Skeletal muscle tissue (tissue), 4 donors: ENCODE measurements around the gene PRTG. TPM values are rescaled to one million over a fixed set of nuclear protein-coding genes. Genes with fewer than 3 reads are reported as not detected.
"Not testable (repeated sequence)": the region's sequence is repeated elsewhere in the genome, so short reads cannot be mapped to it uniquely, and the experiment has no call there.

Experiments used
- H3K27ac ChIP-seq: one replicate; pipeline ENCODE4 v1.7.0; 2013; ENCODE audit warnings: mild to moderate bottlenecking, low read depth, low read length, inconsistent platforms
- H3K27me3 ChIP-seq, 3 donors: one replicate each; pipeline ENCODE4 v1.7.0; 2013; ENCODE audit warnings: low read length in 3 of 3; ENCODE audit not compliant: control insufficient read depth in 3 of 3, insufficient read depth in 3 of 3
- H3K36me3 ChIP-seq, 3 donors: one replicate each; pipeline ENCODE4 v1.7.0; 2013; ENCODE audit warnings: low read length in 3 of 3; ENCODE audit not compliant: control insufficient read depth in 3 of 3, insufficient read depth in 3 of 3
- H3K4me1 ChIP-seq, 3 donors: one replicate each; pipeline ENCODE4 v1.7.0; 2013; ENCODE audit warnings: low read length in 3 of 3, mild to moderate bottlenecking in 3 of 3; ENCODE audit not compliant: control insufficient read depth in 3 of 3, insufficient read depth in 3 of 3
- H3K4me3 ChIP-seq, 3 donors: one replicate each; pipeline ENCODE4 v1.7.0; 2013; ENCODE audit warnings: low read length in 3 of 3
- H3K9ac ChIP-seq, 3 donors: one replicate each; pipeline ENCODE4 v1.7.0; 2013; ENCODE audit warnings: low read length in 3 of 3, mild to moderate bottlenecking in 3 of 3, moderate library complexity in 2 of 3, low read depth in 1 of 3
- H3K9me3 ChIP-seq, 3 donors: one replicate each; pipeline ENCODE4 v1.7.0; 2013; ENCODE audit warnings: low read length in 3 of 3; ENCODE audit not compliant: control insufficient read depth in 3 of 3
- total RNA-seq: library from RNA; depleted of rRNA; stranded (reverse); fragments of >200 nt; gene quantifications from one replicate; pipeline ENCODE4 v1.2.3, GENCODE V29; 2014
- donor health status: Osteomylitis.

The PRTG gene, protein sequence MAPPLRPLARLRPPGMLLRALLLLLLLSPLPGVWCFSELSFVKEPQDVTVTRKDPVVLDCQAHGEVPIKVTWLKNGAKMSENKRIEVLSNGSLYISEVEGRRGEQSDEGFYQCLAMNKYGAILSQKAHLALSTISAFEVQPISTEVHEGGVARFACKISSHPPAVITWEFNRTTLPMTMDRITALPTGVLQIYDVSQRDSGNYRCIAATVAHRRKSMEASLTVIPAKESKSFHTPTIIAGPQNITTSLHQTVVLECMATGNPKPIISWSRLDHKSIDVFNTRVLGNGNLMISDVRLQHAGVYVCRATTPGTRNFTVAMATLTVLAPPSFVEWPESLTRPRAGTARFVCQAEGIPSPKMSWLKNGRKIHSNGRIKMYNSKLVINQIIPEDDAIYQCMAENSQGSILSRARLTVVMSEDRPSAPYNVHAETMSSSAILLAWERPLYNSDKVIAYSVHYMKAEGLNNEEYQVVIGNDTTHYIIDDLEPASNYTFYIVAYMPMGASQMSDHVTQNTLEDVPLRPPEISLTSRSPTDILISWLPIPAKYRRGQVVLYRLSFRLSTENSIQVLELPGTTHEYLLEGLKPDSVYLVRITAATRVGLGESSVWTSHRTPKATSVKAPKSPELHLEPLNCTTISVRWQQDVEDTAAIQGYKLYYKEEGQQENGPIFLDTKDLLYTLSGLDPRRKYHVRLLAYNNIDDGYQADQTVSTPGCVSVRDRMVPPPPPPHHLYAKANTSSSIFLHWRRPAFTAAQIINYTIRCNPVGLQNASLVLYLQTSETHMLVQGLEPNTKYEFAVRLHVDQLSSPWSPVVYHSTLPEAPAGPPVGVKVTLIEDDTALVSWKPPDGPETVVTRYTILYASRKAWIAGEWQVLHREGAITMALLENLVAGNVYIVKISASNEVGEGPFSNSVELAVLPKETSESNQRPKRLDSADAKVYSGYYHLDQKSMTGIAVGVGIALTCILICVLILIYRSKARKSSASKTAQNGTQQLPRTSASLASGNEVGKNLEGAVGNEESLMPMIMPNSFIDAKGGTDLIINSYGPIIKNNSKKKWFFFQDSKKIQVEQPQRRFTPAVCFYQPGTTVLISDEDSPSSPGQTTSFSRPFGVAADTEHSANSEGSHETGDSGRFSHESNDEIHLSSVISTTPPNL
- 4.7 TPM for total RNA-seq

DNA sequence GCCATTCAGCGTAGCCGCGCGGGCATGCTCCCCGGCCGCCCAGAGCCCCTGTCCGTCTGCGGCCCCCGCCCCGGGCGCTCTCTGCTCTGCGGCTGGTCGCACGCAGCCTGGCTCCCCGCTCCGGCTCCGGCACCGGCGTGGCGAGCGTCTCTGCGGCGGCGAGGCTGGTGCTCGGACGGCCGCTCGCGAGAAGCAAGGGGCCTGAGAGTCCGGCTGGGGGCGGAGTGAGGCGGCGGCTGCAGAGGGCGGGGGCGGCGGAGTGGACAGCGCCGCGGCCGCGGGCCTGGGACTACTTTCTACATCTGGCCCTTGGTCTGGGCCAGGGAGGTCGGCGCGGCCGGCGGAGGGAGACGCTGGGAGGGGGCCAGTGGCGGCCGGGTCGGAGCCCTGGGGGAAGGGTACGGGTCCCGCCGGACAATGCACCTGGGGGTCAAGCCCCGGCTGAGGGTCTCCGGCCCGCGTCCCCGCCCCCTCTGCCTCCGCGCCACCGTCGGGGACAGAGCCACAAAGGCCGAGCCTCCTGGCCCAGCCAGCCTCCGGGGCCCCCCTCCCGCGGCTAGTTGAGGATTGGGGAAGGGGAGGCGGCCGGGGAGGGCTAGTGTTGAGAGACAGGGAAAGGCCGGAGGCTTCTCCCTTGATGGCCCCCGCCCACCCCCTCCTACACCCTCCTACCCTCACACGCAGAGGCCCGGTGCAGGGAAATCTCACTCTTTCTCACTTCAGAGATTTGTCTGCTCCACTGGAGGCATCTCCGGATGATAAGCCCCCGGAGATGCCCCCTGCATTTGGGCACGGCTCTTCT lies at the start of gene PRTG:
TSS of gene PRTG (minus strand) at position 226 of the 802 bp plus-strand sequence. CDS start at position 5, 221 bp downstream.
- H3K27me3 ChIP-seq = peaks cover 0 to 10% (median 0%) of the 10 kb centered on the region in 3 donors
- H3K9me3 ChIP-seq = no peaks in the 10 kb centered on the region
- H3K4me1 ChIP-seq = peaks cover 9 to 12% (median 11%) of the 10 kb centered on the region in 3 donors
- H3K4me3 ChIP-seq = peak within 1 kb of the TSS; percentile 76 to 82 (median 80)
- peaks cover 0 to 2% (median 0%) of the 10 kb centered on the region in 3 donors for H3K36me3 ChIP-seq
- peak within 1 kb of the TSS; percentile 69 to 81 (median 71) for H3K9ac ChIP-seq
- peak within 1 kb of the TSS; percentile 25 for H3K27ac ChIP-seq

DNA sequence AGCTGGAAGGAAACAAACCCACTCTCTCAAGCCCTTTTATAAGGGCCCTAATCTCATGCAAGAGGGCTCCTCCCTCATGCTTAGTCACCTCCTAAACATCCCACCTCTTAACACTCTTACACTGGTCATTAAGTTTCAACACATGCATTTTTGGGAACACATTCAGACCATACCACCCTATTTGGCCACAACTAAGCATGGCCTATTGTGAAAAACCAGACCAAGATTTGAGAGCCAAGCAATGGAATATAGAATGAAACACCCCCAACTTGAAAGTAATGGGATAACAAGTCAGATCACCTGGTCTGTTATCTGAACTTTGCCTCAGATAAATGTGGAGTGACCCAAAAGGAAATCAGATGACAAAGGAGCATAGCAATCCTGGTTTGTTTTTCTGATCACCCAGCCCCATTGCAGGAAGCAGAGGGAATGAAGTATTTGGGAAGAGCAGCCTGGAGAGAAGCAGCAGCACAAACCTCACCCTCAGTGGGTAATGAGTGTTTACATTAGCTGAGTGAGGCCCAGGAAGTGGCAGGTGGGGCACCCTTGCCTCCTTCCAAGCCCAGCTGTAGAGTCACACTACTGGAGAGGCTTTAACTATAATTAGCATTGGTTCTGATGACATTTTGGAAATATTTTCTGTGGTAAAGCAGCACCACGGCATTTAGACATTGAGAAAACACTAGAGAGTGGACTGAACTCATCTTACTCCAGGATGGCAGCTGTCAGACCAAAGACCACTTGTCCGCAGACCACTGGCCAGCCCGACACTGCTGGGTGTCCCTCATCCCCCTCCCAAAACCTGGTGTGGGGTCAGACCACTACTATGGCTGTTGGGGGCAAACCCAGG lies 48.8 kb upstream of the PRTG start:
- no peaks in the 10 kb centered on the region for H3K27me3 ChIP-seq
- no peaks in the 10 kb centered on the region for H3K4me1 ChIP-seq
- H3K9ac ChIP-seq = no peak overlapping the region
- H3K9me3 ChIP-seq = no peaks in the 10 kb centered on the region
- H3K36me3 ChIP-seq = no peaks in the 10 kb centered on the region
- no peak overlapping the region for H3K4me3 ChIP-seq
- H3K27ac ChIP-seq = no peak overlapping the region

DNA sequence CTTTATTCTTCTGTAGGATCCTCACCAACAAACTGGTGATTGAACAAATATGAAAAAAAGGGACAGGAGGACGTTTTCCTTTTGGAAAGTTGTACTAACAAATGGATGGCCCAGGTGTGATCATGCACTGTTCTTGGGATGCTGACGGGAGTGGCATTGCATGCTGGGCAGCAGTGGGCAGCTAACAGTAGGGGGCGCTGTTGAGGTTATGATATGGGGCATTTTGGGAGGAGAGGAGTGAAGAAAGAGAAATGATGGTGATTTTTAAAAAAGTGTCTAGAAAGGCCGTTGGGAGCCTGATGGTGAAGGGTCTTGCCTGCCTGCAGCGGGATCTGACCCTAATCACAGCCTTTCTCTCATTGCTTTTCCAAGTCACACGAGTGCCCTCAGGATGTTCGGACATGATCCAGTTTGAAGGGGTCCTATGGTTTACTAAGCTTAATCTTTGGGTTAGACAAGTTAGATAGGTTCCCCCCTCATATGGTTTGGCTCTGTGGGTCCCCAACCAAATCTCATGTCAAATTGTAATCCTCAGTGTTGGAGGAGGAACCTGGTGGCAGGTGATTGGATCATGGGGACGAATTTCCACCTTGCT lies 46.2 kb upstream of the PRTG start:
- Histone ChIP-seq H3K27ac (no peak overlapping the region), H3K4me1 (no peaks in the 10 kb centered on the region), H3K36me3 (no peaks in the 10 kb centered on the region), H3K27me3 (no peaks in the 10 kb centered on the region), H3K9me3 (no peaks in the 10 kb centered on the region), H3K9ac (no peak overlapping the region), H3K4me3 (no peak overlapping the region)

DNA sequence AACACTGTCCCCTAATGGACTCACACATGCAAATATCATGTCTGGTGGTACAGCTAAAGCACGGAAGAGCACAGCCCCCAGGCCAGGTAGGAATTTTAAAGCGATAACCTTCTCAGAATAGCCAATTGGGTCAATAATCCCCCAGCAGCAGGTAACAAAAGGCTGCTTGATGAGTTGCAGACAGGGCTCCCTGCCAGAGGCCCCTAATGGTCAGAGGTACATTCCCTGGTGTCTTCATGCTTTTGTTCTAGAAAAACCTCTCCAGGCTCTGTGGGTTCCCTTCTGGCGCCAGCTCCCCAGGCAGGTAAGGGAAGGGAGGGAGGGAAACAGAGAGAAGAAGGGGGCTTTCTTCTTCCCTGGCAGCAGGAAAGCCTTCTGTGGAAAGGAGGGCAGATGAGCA lies 43.4 kb upstream of the PRTG start:
- H3K4me1 ChIP-seq = no peaks in the 10 kb centered on the region
- H3K9me3 ChIP-seq = no peaks in the 10 kb centered on the region
- no peak overlapping the region for H3K4me3 ChIP-seq
- no peaks in the 10 kb centered on the region for H3K36me3 ChIP-seq
- H3K27me3 ChIP-seq = no peaks in the 10 kb centered on the region
- H3K9ac ChIP-seq = no peak overlapping the region
- H3K27ac ChIP-seq = no peak overlapping the region

DNA sequence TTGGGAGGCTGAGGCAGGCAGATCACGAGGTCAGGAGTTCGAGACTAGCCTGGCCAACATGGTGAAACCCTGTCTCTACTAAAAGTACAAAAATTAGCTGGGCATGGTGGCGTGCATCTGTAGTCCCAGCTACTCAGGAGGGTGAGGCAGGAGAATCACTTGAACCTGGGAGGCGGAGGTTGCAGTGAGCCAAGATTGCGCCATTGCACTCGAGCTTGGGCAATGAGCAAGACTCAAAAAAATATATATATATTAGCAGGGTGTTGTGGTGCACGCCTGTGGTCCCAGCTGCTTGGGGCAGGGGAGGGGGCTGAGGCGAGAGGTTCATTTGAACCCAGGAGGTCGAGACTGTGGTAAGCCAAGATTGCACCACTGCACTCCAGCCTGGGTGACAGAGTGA lies 42.6 kb upstream of the PRTG start:
- not testable (repeated sequence) for H3K4me1 ChIP-seq, H3K9me3 ChIP-seq, H3K4me3 ChIP-seq, H3K36me3 ChIP-seq, H3K9ac ChIP-seq, H3K27ac ChIP-seq, H3K27me3 ChIP-seq

DNA sequence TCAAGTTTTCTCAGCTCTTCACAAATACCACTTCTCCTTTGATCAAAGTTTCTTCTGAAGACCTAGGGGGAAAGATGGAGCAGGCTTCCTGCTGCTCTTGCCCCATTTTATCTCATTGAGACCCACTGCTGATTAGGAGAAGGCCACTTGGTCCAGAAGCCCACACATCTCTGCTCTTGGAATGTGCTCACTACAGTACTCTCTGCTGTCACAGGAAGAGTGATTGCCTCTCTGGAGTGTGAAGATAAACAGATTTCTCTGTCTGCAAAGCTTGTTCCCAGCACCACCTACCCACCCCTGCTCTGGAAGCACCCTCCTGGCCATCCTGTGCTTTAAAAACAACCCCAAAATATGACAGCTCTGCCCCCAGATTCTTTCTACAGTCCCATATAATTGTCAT lies 41.3 kb upstream of the PRTG start:
- H3K27me3 ChIP-seq = no peaks in the 10 kb centered on the region
- H3K4me1 ChIP-seq = no peaks in the 10 kb centered on the region
- H3K9ac ChIP-seq = no peak overlapping the region
- no peak overlapping the region for H3K4me3 ChIP-seq
- no peak overlapping the region for H3K27ac ChIP-seq
- no peaks in the 10 kb centered on the region for H3K36me3 ChIP-seq
- no peaks in the 10 kb centered on the region for H3K9me3 ChIP-seq

DNA sequence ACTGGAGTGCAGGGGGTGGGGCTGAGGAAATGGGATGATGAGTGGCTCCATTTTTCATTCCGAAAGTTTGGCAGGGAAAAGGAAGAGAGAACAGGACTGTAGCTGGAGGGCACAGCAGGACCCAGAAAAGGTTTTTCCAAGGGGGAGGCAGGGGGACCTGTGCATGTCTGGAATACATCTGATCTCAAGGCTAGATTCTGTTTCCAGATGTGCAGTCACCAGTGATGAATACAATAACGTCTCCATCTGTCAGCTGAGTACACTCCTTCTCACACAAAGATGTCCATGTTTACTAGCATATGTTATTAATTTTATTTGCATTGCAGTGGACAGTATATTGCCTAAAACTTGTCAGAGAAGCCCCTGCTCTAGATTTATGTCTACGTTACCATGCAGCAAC lies 39.9 kb upstream of the PRTG start:
- Histone ChIP-seq H3K4me1 (no peaks in the 10 kb centered on the region), H3K27me3 (no peaks in the 10 kb centered on the region), H3K36me3 (no peaks in the 10 kb centered on the region), H3K4me3 (no peak overlapping the region), H3K9me3 (no peaks in the 10 kb centered on the region), H3K27ac (no peak overlapping the region), H3K9ac (no peak overlapping the region)

DNA sequence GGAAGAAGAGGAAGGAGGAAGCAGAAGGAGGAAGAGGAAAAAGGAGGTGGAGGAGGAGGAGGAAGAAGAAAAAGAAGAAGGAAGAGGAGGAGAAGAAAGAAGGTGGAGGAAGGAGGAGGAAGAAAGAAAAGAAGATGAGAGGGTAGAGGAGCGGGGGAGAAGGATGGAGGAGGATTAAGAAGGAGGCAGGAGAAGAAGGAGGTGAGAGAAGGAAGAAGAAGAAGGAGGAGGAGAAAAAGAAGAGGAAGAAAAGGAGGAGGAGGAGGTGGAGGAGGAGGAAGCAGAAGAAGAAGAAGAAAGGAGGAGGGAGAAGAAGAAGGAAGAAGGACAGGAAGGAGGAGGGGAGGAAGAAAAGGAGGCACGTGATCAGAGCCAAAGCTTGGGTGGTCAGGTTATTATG lies 37.3 kb upstream of the PRTG start:
- Histone ChIP-seq H3K4me3 (no peak overlapping the region), H3K27ac (no peak overlapping the region), H3K9me3 (no peaks in the 10 kb centered on the region)

More for the DNA sequence above, 37.3 kb upstream of the PRTG start:
- Histone ChIP-seq H3K27me3 (no peaks in the 10 kb centered on the region), H3K9ac (no peak overlapping the region), H3K36me3 (no peaks in the 10 kb centered on the region), H3K4me1 (no peaks in the 10 kb centered on the region)
